Fibroblast of skin of scalp (primary cell): ENCODE data around the gene HECW1.
"Not testable (repeated sequence)": the region's sequence is repeated elsewhere in the genome, so short reads cannot be mapped to it uniquely, and the experiment has no call there.

Experiments
- DNase-seq: peaks from one replicate; pipeline ENCODE4 v3.0.0-alpha.2; 2013

HECW1 gene

GRCh38 chr7:43311694-43312093 lies 199.2 kb downstream of the HECW1 start:
- no peak for DNase-seq

GRCh38 chr7:43313628-43314378 lies 201.4 kb downstream of the HECW1 start:
- no peak for DNase-seq

- DNase-seq: no peak
Observed at GRCh38 chr7:43314379-43315158, 202.1 kb downstream of the HECW1 start.

GRCh38 chr7:43317075-43317474 lies 204.6 kb downstream of the HECW1 start:
- DNase-seq: no peak

- DNase-seq: no peak
Observed at GRCh38 chr7:43318188-43318770, 205.8 kb downstream of the HECW1 start.

- DNase-seq: no peak
Observed at GRCh38 chr7:43325595-43325994, 213.1 kb downstream of the HECW1 start.

- DNase-seq: no peak
Observed at GRCh38 chr7:43328336-43328735, 215.9 kb downstream of the HECW1 start.

- DNase-seq: no peak
Observed at GRCh38 chr7:43328785-43329380, 216.4 kb downstream of the HECW1 start.

GRCh38 chr7:43332193-43332796 lies 219.8 kb downstream of the HECW1 start:
- no peak for DNase-seq

- no peak for DNase-seq
Observed at GRCh38 chr7:43337191-43337590, 224.7 kb downstream of the HECW1 start.

- DNase-seq: no peak
Observed at GRCh38 chr7:43337811-43338210, 225.4 kb downstream of the HECW1 start.

GRCh38 chr7:43341132-43341531 lies 228.7 kb downstream of the HECW1 start:
- DNase-seq: no peak

GRCh38 chr7:43343417-43343816 lies 231.0 kb downstream of the HECW1 start:
- DNase-seq: not testable (repeated sequence)

GRCh38 chr7:43345696-43346095 lies 233.2 kb downstream of the HECW1 start:
- DNase-seq: not testable (repeated sequence)

GRCh38 chr7:43351683-43352082 lies 239.2 kb downstream of the HECW1 start:
- DNase-seq: no peak

- no peak for DNase-seq
Observed at GRCh38 chr7:43353902-43354301, 241.5 kb downstream of the HECW1 start.

GRCh38 chr7:43362652-43363034 lies 250.2 kb downstream of the HECW1 start:
- DNase-seq: peak; percentile 38

GRCh38 chr7:43363035-43363791 lies 250.8 kb downstream of the HECW1 start:
- DNase-seq: no peak

- DNase-seq: no peak
Observed at GRCh38 chr7:43364391-43364790, 251.9 kb downstream of the HECW1 start.

- peak; percentile 43 for DNase-seq
Observed at GRCh38 chr7:43372676-43373355, 260.4 kb downstream of the HECW1 start.

GRCh38 chr7:43377196-43377960 lies 264.9 kb downstream of the HECW1 start:
- no peak for DNase-seq
